ENCODE data around the gene SERPINA5. TPM values are rescaled to one million over a fixed set of nuclear protein-coding genes. Genes with fewer than 3 reads are reported as not detected.

The SERPINA5 gene
- total and polyA plus RNA-seq, 3 donors from 2014 or later, result 940 to 1,170 (median 1,154) TPM

- 92 to 96% methylated on average over 6 of the region's 6 CpGs for WGBS, 2 donors
- H3K27ac ChIP-seq, result no peak overlapping the region
- no peaks in the 10 kb centered on the region for H3K9me3 ChIP-seq
- H3K4me1 ChIP-seq, result peaks cover 7% of the 10 kb centered on the region
- no peak overlapping the region for H3K4me3 ChIP-seq
- no peak for DNase-seq
- no peaks in the 10 kb centered on the region for H3K36me3 ChIP-seq (ENCODE audit: low read depth, missing control alignments)
- H3K27me3 ChIP-seq, result no peaks in the 10 kb centered on the region
- no peak for TF ChIP-seq CTCF (IDR thresholded peaks at IDR 0.05)
- no peak for TF ChIP-seq POLR2A (IDR thresholded peaks at IDR 0.05)
- intact Hi-C loops (cut with DNase I; ENCODE audit: low total_unique reads), result no loop called here
Measured at GRCh38 chr14:94538070-94538740, 43.0 kb upstream of the SERPINA5 start.

DNA sequence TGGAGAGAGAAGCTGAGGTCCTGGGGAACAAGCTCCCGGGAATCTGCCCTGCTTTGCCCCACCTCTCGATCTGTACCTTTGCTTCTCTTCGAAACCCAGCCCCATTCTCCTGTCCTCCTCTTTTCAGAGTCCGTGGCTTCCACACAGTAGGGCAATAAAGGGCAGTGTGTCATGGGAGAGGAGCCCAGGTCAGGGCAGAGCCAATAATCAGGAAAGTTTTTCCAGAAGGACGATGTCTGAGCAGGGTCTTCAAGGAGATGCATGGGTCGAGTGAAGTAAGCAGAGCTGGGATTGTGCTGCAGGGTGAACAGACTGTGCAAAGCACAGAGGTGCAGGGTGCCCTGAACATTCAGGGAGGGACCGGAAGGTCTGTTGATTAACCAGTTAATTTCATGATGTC, 42.0 kb upstream of the SERPINA5 start:
- Histone ChIP-seq H3K27ac (no peak overlapping the region), H3K27me3 (no peaks in the 10 kb centered on the region), H3K4me1 (peaks cover 14% of the 10 kb centered on the region), H3K4me3 (no peak overlapping the region), H3K36me3 (ENCODE audit: low read depth, missing control alignments) (no peaks in the 10 kb centered on the region), H3K9me3 (no peaks in the 10 kb centered on the region)
- intact Hi-C loops (cut with DNase I; ENCODE audit: low total_unique reads), result no loop called here
- DNase-seq, result no peak
- WGBS, 2 donors, result 83 to 88% methylated on average over 6 to 7 of the region's 7 CpGs
- no peak for TF ChIP-seq POLR2A (IDR thresholded peaks at IDR 0.05)
- no peak for TF ChIP-seq CTCF (IDR thresholded peaks at IDR 0.05)

DNA sequence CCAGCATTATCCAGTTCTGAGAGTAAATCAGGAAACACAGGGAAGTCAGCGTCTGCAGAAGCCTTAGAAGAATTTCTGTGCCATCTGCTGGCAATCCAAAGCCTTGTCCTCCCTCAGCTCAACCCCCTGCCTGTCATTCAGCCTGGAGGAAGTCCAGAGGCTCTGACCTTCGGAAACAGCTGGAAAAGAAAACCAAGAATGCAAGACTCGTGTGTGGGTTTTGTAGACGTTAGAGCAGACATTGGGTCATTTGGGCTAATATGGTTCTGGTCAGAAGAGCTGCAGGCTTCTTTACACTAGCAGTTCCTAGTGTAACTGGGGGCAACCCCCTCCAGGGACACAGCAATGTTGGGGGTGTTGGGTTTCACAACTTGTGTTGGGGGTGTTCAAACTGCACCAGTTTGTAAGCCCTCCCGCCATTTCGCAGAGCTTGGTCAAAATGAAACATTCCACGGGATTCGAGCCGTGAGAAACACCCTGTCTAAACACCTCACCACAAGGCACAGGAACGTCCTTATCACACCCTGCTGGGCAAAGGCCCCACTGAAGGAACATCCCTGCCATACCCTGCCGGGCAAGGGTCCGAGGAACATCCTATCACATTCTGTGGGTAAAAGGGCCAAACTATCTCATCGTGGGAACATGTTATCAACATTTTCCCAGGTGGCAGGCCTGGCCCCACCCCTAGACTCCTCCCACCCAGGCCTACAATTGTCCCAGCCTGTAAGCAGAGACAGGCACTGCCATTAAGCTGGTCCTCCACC, 41.0 kb upstream of the SERPINA5 start:
- Histone ChIP-seq H3K4me1 (peaks cover 14% of the 10 kb centered on the region), H3K36me3 (ENCODE audit: low read depth, missing control alignments) (no peaks in the 10 kb centered on the region), H3K27ac (no peak overlapping the region), H3K27me3 (no peaks in the 10 kb centered on the region), H3K9me3 (no peaks in the 10 kb centered on the region), H3K4me3 (no peak overlapping the region)
- intact Hi-C loops (cut with DNase I; ENCODE audit: low total_unique reads), result no loop called here
- WGBS, 2 donors, result 47 to 55% methylated on average over 13 of the region's 13 CpGs
- peak; percentile 30 for DNase-seq
- TF ChIP-seq POLR2A (IDR thresholded peaks at IDR 0.05) (no peak), CTCF (IDR thresholded peaks at IDR 0.05) (no peak)

DNA sequence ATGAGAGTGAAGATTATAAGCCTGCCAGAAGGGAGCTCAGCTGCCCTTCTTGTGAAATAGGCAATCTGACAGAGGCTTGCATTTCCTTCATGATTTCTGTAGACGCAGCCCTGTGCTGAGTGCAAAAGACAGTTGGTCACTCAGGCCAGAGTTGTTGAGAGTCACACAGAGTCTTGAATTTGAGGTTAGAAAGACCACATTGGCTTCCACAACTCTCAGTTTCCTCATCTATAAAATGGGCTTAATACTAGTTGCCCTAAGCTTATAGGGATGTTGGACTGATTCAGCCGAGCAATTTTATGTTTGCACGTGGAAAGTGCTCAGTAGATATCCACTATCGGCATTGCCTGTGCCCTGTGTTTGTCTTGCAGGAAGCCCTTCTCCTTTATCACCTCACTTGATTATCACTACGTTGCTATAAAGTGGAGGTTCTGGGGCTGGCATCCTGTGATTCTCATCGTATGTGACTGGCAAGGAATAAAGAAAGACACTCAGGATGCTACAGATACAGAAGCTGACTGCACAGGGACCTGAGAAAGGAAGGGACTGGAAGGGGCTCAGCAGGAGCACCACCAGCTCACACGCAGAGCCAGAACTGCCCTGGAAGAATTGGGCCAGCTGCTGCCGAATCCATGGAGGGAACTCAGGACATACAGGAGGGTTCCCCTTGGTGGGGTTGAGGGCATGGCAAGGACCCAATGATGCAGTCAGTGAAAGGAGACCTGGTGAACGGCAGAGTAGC, 39.8 kb upstream of the SERPINA5 start:
- no peak for DNase-seq
- Histone ChIP-seq H3K9me3 (no peaks in the 10 kb centered on the region), H3K4me1 (peaks cover 14% of the 10 kb centered on the region), H3K36me3 (ENCODE audit: low read depth, missing control alignments) (no peaks in the 10 kb centered on the region), H3K4me3 (no peak overlapping the region), H3K27me3 (no peaks in the 10 kb centered on the region), H3K27ac (no peak overlapping the region)
- TF ChIP-seq POLR2A (IDR thresholded peaks at IDR 0.05) (no peak), CTCF (IDR thresholded peaks at IDR 0.05) (no peak)
- intact Hi-C loops (cut with DNase I; ENCODE audit: low total_unique reads), result no loop called here
- 89 to 94% methylated on average over 9 of the region's 9 CpGs for WGBS, 2 donors

All from testis (tissue), 3 donors.